Measurements from ENCODE around the gene TRIM14.
"Not testable (repeated sequence)": the region's sequence is repeated elsewhere in the genome, so short reads cannot be mapped to it uniquely, and the experiment has no call there.

TRIM14 gene

GRCh38 chr9:98043915-98044314 lies 75.1 kb downstream of the TRIM14 start:
- DNase-seq = no peak

DNA sequence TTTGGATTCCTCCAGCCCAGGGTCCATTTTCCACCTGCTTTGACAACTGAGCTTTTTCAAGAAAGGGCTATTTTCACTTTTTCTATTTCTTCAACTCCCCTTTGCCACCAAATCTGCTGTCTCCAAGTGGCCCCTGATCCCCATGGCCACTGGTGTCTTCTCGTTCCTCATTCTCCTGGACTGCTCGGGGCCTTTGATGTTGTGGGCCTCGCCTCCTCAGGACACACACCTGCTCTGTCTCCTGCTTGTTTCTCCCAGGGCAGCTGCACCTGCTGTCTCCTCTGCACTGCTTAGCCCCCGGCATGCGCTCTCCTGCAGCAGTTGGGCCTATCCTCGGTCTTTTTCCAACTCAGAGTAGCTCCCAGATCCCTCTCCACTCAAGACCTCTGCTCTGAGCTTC lies 78.8 kb downstream of the TRIM14 start:
- DNase-seq = no peak

DNA sequence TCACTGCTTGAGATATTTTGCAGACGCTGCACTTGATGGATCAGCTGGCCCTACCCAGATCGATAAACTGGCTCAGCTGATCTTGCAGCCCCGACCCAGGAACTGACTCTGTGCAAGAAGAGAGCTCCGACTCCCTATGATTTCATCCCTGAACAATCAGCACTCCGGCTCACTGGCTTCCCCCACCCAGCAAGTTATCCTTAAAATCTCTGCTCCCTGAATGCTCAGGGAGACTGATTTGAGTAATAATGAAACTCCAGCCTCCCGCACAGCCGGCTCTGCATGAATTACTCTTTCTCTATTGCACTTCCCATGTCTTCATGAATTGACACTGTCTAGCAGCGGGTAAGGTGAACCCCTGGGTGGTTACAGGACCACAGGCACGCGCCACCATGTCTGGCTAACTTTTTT lies 79.4 kb downstream of the TRIM14 start:
- DNase-seq = no peak

GRCh38 chr9:98038958-98039357 lies 80.1 kb downstream of the TRIM14 start:
- no peak for DNase-seq

GRCh38 chr9:98037357-98037756 lies 81.7 kb downstream of the TRIM14 start:
- peak; percentile 23 for DNase-seq

DNA sequence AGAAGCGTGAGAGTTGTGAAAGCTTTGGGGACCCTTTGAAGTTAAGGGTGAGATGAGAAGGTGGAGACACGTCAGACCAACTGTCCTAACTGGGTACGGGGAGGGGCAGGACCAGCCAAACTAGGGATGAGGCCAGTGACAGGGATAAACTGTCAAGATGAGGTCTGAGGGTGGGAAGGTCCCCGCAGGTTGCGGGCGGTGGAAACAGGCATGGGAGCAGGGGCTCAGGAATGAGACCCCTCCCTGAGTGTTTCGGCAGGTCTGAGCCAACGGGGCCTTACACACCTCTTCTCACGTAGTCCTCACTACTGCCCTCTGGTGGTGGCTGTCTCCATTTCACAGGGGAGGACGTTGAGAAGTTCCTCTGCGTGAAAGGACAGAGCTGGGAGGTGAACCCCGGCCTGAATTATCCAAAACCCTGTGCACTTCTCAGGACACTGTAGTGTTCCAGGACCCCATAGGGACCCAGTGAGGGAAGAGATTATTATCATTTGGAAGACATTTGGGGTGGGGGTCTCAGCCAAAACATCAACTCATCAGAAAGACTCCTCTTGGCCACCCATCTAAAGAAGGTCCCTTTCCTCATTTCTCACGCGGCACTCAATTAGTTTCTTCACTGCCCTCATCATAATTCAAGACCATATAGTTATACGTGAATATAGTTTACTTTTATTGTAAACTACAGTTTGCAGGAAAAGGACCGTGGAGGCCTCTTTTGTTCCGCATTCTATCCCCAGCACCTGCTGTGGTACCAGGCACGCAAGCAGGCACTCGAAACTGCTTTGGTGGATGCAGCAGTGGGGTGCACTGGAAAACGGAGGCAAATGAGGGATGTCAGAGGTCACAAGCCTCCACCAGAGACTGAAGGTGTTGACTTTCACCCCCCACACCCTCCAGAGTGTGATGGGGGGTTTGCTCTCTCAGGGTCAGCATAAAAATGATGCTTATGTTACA lies 84.2 kb downstream of the TRIM14 start:
- DNase-seq = peak; percentile 51

GRCh38 chr9:98031935-98032334 lies 87.1 kb downstream of the TRIM14 start:
- DNase-seq = peak; percentile 4

DNA sequence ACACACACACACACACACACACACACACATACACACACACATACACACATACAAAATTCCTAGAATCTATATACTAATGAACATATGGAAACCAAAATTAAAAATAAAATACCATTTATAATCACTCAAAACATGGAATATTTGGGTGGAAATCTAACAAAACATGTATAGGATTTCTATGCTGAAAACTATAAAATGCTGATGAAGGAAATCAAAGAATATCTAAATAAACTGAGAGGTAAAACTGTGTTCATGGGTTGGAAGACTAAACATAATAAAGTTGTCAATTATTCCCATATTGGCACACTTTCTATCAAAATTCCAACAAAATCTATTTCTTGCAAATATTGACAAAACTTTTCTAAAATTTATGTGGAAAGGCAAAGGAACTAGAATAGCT lies 87.9 kb downstream of the TRIM14 start:
- no peak for DNase-seq

- DNase-seq = no peak
Observed at GRCh38 chr9:98024702-98025101, 94.3 kb downstream of the TRIM14 start.

- DNase-seq = no peak
Observed at GRCh38 chr9:98022447-98022846, 96.6 kb downstream of the TRIM14 start.

GRCh38 chr9:98021306-98022040 lies 97.5 kb downstream of the TRIM14 start:
- no peak for DNase-seq

GRCh38 chr9:98020476-98021145 lies 98.4 kb downstream of the TRIM14 start:
- DNase-seq = no peak

DNA sequence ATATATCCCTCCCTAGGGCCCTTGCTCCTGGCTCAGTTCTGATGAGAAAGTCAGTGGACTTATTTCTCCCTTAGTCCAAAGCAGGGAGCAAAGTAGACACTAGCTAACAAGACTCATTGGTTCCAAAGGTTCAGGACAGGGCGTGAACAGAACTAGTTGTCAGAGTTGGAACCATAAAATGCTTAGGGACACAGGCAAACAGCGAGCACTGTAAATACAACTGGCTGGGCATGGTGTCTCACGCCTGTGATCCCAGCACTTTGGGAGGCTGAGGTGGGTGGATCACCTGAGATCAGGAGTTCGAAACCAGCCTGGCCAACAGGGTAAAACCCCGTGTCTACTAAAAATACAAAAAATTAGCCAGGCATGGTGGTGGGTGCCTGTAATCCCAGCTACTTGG lies 99.2 kb downstream of the TRIM14 start:
- DNase-seq = not testable (repeated sequence)

Measured in NCI-H226 (cell line).